ENCODE data around the gene TCF4. TPM values are rescaled to one million over a fixed set of nuclear protein-coding genes. Genes with fewer than 3 reads are reported as not detected.

Gene TCF4
- total and polyA plus RNA-seq, 8 donors = 5.1 to 187 (median 39.9) TPM

DNA sequence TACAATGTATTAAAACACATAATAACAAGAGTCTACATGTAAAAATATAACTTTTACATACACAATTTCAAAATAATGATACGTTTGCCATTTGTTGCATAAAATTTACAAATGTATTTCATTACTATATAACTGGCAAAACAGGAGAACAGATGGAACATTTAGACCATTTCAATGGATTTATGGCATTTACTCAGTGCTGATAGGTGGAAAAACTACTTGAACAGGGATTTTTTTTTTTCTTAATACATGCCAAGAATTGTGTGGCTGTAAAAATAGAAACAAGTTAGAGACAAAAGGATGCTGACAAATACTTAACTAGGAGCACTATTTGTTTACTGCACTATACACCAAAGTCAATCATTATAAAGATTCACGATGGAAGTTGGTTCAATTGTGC is 361.9 kb downstream of the TCF4 start:
- H3K9me3 ChIP-seq = no peaks in the 10 kb centered on the region
- H3K36me3 ChIP-seq = peaks cover 0 to 26% (median 16%) of the 10 kb centered on the region in 4 donors
- no peak overlapping the region for H3K4me3 ChIP-seq
- H3K4me1 ChIP-seq = peaks cover 0 to 10% (median 3%) of the 10 kb centered on the region in 4 donors
- intact Hi-C loops (cut with DNase I; ENCODE audit: low total_unique reads) = no loop called here
- no peak overlapping the region for H3K27ac ChIP-seq
- WGBS, 5 donors = 71 to 82% (median 73%) methylated on average over 2 of the region's 2 CpGs
- no peaks in the 10 kb centered on the region for H3K27me3 ChIP-seq
- TF ChIP-seq, protein P1, sequence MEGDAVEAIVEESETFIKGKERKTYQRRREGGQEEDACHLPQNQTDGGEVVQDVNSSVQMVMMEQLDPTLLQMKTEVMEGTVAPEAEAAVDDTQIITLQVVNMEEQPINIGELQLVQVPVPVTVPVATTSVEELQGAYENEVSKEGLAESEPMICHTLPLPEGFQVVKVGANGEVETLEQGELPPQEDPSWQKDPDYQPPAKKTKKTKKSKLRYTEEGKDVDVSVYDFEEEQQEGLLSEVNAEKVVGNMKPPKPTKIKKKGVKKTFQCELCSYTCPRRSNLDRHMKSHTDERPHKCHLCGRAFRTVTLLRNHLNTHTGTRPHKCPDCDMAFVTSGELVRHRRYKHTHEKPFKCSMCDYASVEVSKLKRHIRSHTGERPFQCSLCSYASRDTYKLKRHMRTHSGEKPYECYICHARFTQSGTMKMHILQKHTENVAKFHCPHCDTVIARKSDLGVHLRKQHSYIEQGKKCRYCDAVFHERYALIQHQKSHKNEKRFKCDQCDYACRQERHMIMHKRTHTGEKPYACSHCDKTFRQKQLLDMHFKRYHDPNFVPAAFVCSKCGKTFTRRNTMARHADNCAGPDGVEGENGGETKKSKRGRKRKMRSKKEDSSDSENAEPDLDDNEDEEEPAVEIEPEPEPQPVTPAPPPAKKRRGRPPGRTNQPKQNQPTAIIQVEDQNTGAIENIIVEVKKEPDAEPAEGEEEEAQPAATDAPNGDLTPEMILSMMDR (IDR thresholded peaks at IDR 0.05) = no peak
- no peak for TF ChIP-seq POLR2AphosphoS5 (IDR thresholded peaks at IDR 0.05)
- TF ChIP-seq EP300 (IDR thresholded peaks at IDR 0.05) = no peak
- no peak for TF ChIP-seq POLR2A (IDR thresholded peaks at IDR 0.05)
- no peak for DNase-seq

DNA sequence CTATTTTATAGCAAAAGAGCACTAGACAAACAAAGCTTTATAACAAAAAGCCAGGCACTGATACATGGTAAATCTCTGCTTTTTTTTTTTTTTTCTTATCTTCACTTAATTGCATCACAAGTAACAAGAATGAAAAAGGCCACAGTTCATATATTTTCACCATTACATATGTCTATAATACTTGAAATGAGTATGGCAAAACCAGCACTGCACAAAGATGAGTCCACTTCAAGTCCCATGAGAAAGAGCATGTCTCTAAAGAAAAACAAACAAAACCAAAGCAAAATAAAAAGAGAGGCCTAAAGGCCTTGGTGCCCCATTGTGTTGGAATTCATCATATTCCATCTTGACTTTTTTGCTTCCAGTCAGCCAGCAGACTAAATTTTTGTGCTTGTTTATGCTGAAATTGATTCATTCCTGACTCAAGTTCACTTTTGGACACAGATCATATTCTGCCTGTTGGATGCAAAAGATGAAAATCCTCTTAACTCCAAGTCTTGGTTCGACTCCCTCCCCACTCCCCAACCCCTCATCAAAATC is 363.8 kb downstream of the TCF4 start:
- intact Hi-C loops (cut with DNase I; ENCODE audit: low total_unique reads) = no loop called here
- WGBS, 5 donors = 63 to 90% (median 77%) methylated on average over 1 of the region's 1 CpG
- peaks cover 0 to 10% (median 3%) of the 10 kb centered on the region in 4 donors for H3K4me1 ChIP-seq
- H3K4me3 ChIP-seq = no peak overlapping the region
- TF ChIP-seq EP300 (IDR thresholded peaks at IDR 0.05) = no peak
- TF ChIP-seq POLR2A (IDR thresholded peaks at IDR 0.05) = no peak
- TF ChIP-seq, protein P1 (IDR thresholded peaks at IDR 0.05) = no peak
- TF ChIP-seq POLR2AphosphoS5 (IDR thresholded peaks at IDR 0.05) = no peak
- no peaks in the 10 kb centered on the region for H3K27me3 ChIP-seq
- peaks cover 0 to 10% (median 7%) of the 10 kb centered on the region in 4 donors for H3K36me3 ChIP-seq
- H3K9me3 ChIP-seq = no peaks in the 10 kb centered on the region
- DNase-seq = no peak
- H3K27ac ChIP-seq = no peak overlapping the region

DNA sequence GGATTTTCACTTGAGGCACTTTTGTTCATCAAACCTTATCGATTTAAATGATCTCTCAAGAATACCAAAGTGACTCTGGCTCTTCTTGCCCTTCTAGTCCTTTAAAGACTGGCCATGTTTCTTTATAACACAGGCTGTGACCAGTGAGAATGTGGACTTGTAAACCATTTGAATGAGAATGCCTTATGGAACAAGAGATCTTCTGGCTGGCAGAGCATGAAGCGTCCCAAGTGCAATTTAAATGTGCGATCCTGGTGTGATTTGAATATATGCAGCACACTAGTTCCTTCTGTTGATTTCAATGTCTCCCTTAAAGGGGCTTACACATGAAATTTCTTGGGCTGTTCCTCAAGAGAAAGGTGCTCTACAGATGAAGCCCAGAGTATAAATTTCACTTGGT is 366.4 kb downstream of the TCF4 start:
- WGBS, 5 donors = 81 to 91% (median 87%) methylated on average over 3 of the region's 3 CpGs
- intact Hi-C loops (cut with DNase I; ENCODE audit: low total_unique reads) = no loop called here

DNA sequence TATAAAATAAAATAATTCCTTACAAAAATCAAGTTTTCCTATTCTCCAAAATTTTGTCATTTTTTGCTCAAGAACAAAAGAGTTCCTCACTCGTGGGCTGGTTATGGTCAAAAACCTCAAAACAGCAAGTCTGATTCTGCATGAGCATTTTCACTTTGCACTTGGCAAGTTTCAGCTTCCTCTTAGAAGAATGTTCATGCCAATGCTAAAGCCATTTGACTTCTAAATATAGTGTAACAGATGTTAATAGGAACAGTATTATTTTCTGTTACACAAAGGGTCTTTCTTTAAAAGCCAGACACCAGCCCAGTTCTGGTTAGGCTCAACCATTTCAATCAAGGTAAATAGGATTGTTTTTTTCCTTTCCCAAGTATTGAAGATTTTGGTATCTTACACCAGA is 367.5 kb downstream of the TCF4 start:
- Histone ChIP-seq H3K36me3 (no peaks in the 10 kb centered on the region), H3K27ac (no peak overlapping the region), H3K9me3 (no peaks in the 10 kb centered on the region), H3K27me3 (no peaks in the 10 kb centered on the region), H3K4me3 (no peak overlapping the region), H3K4me1 (no peaks in the 10 kb centered on the region)
- intact Hi-C loops (cut with DNase I; ENCODE audit: low total_unique reads) = no loop called here
- DNase-seq = peak in 1 of 2 donors; percentile 41
- 26 to 56% (median 48%) methylated on average over 1 of the region's 1 CpG for WGBS, 5 donors
- TF ChIP-seq, protein P1 (IDR thresholded peaks at IDR 0.05) = no peak
- TF ChIP-seq POLR2AphosphoS5 (IDR thresholded peaks at IDR 0.05) = no peak
- no peak for TF ChIP-seq EP300 (IDR thresholded peaks at IDR 0.05)
- TF ChIP-seq POLR2A (IDR thresholded peaks at IDR 0.05) = no peak

More for the DNA sequence above, 366.4 kb downstream of the TCF4 start:
- no peak for DNase-seq
- H3K9me3 ChIP-seq = no peaks in the 10 kb centered on the region
- no peaks in the 10 kb centered on the region for H3K4me1 ChIP-seq
- no peak overlapping the region for H3K27ac ChIP-seq
- TF ChIP-seq POLR2A (IDR thresholded peaks at IDR 0.05) = no peak
- TF ChIP-seq POLR2AphosphoS5 (IDR thresholded peaks at IDR 0.05) = no peak
- TF ChIP-seq, protein P1 (IDR thresholded peaks at IDR 0.05) = no peak
- no peak for TF ChIP-seq EP300 (IDR thresholded peaks at IDR 0.05)
- no peaks in the 10 kb centered on the region for H3K27me3 ChIP-seq
- no peak overlapping the region for H3K4me3 ChIP-seq
- no peaks in the 10 kb centered on the region for H3K36me3 ChIP-seq

Measured in stomach (tissue), 9 donors.